HEK293 (cell line): ENCODE data around the gene MRPL9.

Experiments used
- ZNF138 ChIP-seq: fragments of 450-650 bp; formaldehyde crosslinking; IDR thresholded peaks from 2 replicates; pipeline ENCODE4 v1.5.1; 2016; ENCODE audit warnings: missing biosample characterization, missing genetic modification characterization, borderline replicate concordance
- ZNF311 ChIP-seq: fragments of 450-650 bp; formaldehyde crosslinking; IDR thresholded peaks from 2 replicates; pipeline ENCODE4 v1.5.1; 2017; ENCODE audit warnings: missing biosample characterization, missing genetic modification characterization, borderline replicate concordance

DNA sequence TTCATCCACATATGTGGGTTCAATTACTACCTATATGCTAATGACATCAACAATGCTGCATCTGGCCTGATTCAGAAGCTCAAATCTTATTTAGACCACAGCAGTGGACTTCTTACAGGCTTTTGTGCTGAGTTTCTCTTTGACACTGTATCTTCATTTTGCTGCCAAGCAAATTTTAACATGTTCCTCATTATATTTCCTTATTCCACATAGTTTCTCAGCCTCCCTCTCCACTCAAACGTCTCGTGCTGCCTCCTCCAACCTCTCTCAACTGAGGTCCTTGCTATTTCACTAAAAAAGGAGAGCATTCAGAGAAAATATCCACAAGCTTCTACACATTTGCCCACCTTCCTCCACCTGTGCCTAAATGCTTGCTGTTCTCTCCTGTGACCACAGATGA is 20.5 kb upstream of the MRPL9 start:
- TF ChIP-seq ZNF311 (no peak), ZNF138 (no peak)
